Activated effector memory CD4-positive, alpha-beta T cell treated with Interleukin-2 at 50 U/mL for 16 hours (primary cell): ENCODE data around the gene FXYD7.
A peak's percentile ranks its signal among the peaks of the same experiment; 100 is the strongest.

Source experiments
- DNase-seq: peaks from one replicate; pipeline ENCODE4 v3.0.0-alpha.2; 2020

The FXYD7 gene

DNA sequence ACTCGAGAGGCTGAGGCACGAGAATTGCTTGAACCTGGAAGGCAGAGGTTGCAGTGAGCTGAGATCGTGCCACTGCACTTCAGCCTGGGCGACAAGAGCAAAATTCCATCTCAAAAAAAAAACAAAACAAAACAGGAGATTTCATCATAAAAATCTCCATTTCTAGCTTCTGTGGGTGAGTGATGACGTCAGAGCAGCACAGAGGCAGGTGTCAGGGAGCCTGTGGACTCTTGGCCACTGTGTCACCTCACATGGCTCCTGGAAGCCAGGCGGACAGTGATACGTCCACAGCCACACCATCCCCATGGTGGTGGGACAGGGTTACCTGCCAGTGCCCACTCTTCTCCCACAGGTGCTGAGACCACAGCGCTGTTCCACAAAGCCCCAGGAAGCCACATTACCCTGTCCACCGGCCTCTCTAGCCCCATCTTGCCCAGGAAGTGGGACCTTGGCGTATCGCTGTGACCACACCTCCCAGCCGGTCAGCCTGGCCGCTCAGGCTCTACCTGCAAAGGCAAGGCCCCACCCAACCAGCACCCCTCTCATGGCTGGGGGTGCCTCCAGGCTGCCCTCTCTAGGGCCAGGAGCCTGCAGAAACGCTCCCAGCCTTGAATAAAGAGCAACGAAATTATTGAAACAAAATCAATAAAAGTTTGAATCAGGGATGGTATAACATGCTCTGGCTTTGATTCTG, 29.9 kb upstream of the FXYD7 start:
- no peak for DNase-seq

DNA sequence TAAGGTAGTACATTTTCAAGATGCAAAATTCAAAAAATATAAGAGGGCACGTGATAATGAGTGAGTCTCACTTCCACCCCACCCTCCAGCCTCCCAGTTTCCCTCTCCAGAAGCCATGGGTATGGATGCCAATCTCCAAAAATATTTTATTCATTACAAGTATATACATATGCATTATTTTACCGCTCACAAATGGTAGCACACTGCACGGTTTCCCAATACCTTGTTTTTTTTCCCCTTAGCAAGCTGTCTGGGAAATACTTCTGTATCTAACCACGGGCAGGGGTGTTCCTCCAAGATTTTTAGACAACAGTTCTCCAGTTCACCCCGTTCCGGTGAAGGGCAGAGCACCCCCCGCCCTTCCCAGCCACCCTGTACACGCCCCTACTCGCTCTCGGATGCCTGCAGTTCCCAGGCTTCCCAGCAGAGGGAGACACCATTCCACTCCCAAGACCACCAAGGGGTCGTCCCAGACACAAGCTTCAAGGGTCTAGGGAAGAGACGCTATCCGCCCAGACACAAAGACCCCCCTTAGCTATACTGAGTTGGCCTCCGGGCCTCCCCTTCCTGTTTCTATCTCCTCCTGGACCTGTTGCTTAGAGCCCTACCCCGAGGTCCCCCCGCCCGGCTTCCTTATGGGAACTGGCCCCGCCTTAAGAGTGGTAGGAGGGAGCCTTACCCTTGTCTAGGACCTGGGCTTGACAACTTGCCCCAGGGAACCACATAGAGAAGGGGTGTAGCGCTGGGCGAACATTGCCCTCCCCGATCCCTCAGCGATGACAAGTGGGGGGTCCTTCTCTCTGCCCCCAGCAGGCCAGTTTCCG, 28.5 kb upstream of the FXYD7 start:
- peak; percentile 47 for DNase-seq

- DNase-seq: no peak
These were observed 27.7 kb upstream of the FXYD7 start, which contains the start of gene FXYD3 for GRCh38 chr19:35115177-35115951. FXYD3 (plus strand) TSS chr19:35115823; CDS start chr19:35119377, 3,554 bp downstream.

GRCh38 chr19:35116072-35116801, 26.8 kb upstream of the FXYD7 start:
- no peak for DNase-seq

- no peak for DNase-seq
These were observed 25.9 kb upstream of the FXYD7 start for GRCh38 chr19:35117116-35117515.

- DNase-seq: no peak
These were observed 25.3 kb upstream of the FXYD7 start for GRCh38 chr19:35117799-35118198.

GRCh38 chr19:35118268-35119020, 24.6 kb upstream of the FXYD7 start:
- no peak for DNase-seq

GRCh38 chr19:35119091-35119490, 24.0 kb upstream of the FXYD7 start:
- no peak for DNase-seq

GRCh38 chr19:35119578-35120155, 23.4 kb upstream of the FXYD7 start:
- DNase-seq: no peak

DNA sequence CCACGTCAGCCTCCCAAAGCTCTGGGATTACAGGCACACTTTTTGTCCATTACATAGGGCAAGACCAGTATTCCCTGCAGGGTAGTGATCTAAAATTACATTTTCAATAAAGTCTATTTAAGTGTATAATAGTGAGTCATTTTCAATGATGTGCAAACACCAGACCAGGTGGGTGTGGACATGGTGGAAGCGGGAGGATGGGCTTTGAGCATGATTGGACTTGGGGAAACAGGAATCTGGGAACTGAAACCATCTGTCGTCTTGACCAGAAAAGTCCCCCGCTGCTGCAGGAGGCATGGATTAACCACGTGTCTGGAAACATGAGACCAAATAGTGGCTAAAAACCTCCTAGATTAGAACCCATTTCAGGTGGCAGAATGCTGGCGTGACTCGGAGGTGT, 22.6 kb upstream of the FXYD7 start:
- no peak for DNase-seq

GRCh38 chr19:35120898-35121297, 22.2 kb upstream of the FXYD7 start:
- DNase-seq: no peak

DNA sequence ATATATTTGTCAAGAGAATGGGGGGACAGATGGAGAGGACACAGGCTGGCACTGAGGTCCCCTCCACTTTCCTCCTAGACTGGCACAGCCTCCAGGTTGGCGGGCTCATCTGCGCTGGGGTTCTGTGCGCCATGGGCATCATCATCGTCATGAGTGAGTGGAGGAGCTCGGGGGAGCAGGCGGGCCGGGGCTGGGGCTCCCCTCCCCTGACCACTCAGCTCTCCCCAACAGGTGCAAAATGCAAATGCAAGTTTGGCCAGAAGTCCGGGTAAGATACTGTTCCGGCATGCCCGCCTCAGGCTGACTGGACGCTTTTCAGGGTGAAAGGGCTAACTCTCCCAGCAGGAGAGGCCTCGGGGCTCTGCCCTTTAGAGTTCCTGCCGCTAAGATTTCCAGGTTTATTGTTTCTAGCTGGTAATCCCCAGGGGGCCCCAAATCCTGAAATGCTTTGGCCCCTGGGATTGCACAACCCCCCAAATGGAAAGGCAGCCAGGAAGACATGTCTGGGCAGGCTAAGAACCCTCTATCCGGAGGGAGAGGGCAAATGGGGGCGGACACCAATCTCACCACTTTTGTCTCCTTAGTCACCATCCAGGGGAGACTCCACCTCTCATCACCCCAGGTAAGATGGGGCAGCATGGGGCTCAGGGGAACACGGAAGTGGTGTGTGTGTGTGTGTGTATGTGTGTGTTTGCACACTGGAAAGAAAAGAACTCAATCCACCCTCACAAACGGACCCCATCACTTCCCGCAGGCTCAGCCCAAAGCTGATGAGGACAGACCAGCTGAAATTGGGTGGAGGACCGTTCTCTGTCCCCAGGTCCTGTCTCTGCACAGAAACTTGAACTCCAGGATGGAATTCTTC, 20.1 kb upstream of the FXYD7 start:
- DNase-seq: no peak

DNA sequence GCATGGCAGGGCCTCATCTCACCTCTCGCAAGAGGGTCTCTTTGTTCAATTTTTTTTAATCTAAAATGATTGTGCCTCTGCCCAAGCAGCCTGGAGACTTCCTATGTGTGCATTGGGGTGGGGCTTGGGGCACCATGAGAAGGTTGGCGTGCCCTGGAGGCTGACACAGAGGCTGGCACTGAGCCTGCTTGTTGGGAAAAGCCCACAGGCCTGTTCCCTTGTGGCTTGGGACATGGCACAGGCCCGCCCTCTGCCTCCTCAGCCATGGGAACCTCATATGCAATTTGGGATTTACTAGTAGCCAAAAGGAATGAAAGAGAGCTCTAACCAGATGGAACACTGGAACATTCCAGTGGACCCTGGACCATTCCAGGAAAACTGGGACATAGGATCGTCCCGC, 19.5 kb upstream of the FXYD7 start:
- no peak for DNase-seq

DNA sequence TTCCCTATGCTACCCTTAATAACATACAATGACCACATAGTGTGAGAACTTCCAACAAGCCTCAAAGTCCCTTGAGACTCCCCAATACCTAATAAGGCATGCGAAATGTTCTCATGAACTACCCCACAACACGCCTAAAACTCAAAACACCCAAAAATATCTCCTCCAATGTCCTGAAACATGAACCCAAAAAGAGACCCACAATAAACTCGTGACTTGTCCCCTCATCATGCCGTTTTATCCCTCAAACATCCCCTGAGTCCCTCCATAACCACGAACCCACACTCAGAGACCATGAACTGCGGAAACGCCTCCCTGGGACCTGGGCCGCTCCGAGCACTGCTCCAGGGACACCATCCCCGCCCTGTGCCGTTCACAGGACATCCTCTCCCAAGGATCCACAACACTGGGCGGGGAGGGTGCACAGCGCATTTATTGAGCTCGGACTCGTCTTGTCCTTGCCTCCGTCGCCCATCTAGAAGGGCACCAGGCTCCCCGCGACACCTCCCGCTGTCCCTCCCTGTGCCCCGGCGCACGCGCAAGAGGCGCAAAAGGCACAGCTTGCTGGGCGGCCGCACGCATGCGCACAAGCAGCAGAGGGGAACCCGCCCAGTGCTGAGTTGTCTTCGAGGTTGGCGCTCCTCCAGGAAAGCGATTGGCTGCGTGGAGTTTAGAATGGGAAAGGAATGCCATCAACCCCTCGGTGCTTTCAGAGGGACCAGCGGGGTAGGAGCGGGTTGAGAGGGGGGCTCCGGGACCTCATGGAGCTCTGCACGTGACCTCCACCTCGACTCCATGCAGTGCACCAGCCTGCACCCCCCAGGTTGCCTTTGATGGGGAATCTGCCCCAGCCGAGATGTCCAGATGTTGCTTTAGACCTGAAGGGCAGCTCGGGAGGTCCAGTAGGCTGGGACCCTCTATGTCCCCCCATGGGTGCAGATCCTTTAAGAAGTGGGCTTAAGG, 18.7 kb upstream of the FXYD7 start:
- DNase-seq: peak; percentile 81

GRCh38 chr19:35125270-35125717, 17.8 kb upstream of the FXYD7 start:
- DNase-seq: no peak

GRCh38 chr19:35125749-35126623, 17.1 kb upstream of the FXYD7 start:
- no peak for DNase-seq

DNA sequence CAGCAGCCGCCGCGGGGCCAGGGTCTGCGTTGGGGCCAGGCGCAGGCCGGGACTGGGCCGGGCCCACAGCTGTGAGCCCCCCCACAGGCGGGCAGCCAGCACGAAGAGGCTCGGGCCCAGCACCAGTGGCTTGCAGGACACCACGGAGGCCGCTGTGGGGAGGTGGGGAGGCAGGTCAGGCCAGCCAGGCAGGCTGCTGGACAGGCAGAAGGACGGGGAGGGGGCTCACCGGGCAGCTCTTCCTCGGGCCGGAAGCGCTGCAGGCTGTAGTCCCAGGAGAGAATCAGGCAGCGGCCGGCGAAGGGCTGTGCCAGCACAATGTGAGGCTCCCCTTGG, 16.5 kb upstream of the FXYD7 start:
- DNase-seq: no peak

DNA sequence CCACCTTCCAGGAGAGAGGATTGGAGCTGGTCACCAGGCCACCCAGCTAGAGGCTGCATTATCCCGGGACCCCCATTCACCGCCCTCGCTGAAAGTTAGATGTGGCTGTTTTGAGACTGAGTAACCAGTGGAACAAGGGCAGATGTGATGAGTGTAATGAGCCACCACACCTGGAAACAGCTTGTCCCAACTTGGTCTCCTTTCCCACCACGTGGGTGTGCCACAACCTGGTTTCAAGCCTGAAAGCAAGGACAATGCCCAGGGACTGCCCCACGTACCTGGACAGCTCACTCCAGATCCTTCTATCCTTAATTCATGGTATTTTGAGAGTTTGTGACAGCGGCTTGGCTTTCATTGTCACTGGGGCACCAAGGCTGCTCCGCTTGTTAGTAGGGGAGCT, 15.2 kb upstream of the FXYD7 start:
- no peak for DNase-seq
